ENCODE measurements around the gene ROBO1.

DNA sequence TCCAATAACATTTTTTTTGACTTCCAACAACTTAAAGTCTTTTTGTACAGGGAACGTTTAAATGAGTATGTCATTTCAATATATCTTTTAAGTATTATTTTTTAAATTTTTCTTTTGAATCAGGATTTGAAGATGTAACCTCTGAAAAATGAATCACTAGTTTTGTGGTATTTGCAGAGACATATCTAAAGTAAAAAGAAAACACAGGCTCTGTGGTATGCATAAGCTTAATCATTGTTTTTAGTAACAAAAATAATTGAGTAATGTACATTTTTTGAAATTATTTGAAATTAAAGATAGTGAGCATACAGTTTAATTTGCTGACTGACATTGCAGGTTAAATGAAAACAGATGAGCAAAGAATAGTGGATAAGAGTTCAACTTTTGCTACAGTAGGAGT is 531.3 kb downstream of the ROBO1 start:
- TF ChIP-seq CTCF (IDR thresholded peaks at IDR 0.05), result no peak
- TF ChIP-seq EZH2 (IDR thresholded peaks at IDR 0.05; ENCODE audit: borderline replicate concordance, insufficient read depth, low read depth, low read length, poor library complexity, severe bottlenecking), result no peak

Data from B cell (primary cell).